ENCODE data around the gene SNN. TPM values are rescaled to one million over a fixed set of nuclear protein-coding genes. Genes with fewer than 3 reads are reported as not detected.

Gene SNN
- total RNA-seq, 1 experiment from 2014 or later: 27.4 TPM

- peaks cover 63% of the 10 kb centered on the region for H3K4me1 ChIP-seq (ENCODE audit: low read length)
- H3K27me3 ChIP-seq (ENCODE audit: low read length): no peaks in the 10 kb centered on the region
- H3K4me3 ChIP-seq (ENCODE audit: low read length): peak overlapping the region; percentile 79
- no peaks in the 10 kb centered on the region for H3K9me2 ChIP-seq (replicated peaks; ENCODE audit: insufficient read depth, low read length)
- DNase-seq: no peak
- no peak overlapping the region for H3K27ac ChIP-seq (ENCODE audit: low read length)
- no peaks in the 10 kb centered on the region for H3K36me3 ChIP-seq (ENCODE audit: insufficient read depth, low read length)
- peak overlapping the region; percentile 65 for H3K9ac ChIP-seq (ENCODE audit: low read length)
- no peaks in the 10 kb centered on the region for H3K79me2 ChIP-seq (ENCODE audit: low read length)
- H3K9me3 ChIP-seq (ENCODE audit: low read length): no peaks in the 10 kb centered on the region
- H2AFZ ChIP-seq (ENCODE audit: low read length): no peak overlapping the region
- H3K4me2 ChIP-seq (ENCODE audit: low read depth, low read length, poor library complexity, severe bottlenecking): peak overlapping the region; percentile 71
- H4K20me1 ChIP-seq (ENCODE audit: insufficient read depth, low read depth, low read length): peaks cover 6% of the 10 kb centered on the region; the same call in 1 of the 2 replicates
These were observed 546 bp downstream of the SNN start for GRCh38 chr16:11668623-11669379.

GRCh38 chr16:11669380-11670146 lies 1.3 kb downstream of the SNN start:
- Histone ChIP-seq H3K9ac (ENCODE audit: low read length) (peak overlapping the region; percentile 65), H4K20me1 (ENCODE audit: insufficient read depth, low read depth, low read length) (peaks cover 6% of the 10 kb centered on the region; the same call in 1 of the 2 replicates), H3K9me3 (ENCODE audit: low read length) (no peaks in the 10 kb centered on the region), H3K4me3 (ENCODE audit: low read length) (peak overlapping the region; percentile 79), H3K27ac (ENCODE audit: low read length) (no peak overlapping the region), H3K27me3 (ENCODE audit: low read length) (no peaks in the 10 kb centered on the region), H3K4me2 (ENCODE audit: low read depth, low read length, poor library complexity, severe bottlenecking) (peak overlapping the region; percentile 71), H2AFZ (ENCODE audit: low read length) (no peak overlapping the region), H3K4me1 (ENCODE audit: low read length) (peaks cover 59% of the 10 kb centered on the region), H3K79me2 (ENCODE audit: low read length) (no peaks in the 10 kb centered on the region), H3K9me2 (replicated peaks; ENCODE audit: insufficient read depth, low read length) (no peaks in the 10 kb centered on the region), H3K36me3 (ENCODE audit: insufficient read depth, low read length) (no peaks in the 10 kb centered on the region)
- peak; percentile 67 for DNase-seq

- DNase-seq: no peak
- Histone ChIP-seq H3K27me3 (ENCODE audit: low read length) (no peaks in the 10 kb centered on the region), H3K9me2 (replicated peaks; ENCODE audit: insufficient read depth, low read length) (no peaks in the 10 kb centered on the region), H4K20me1 (ENCODE audit: insufficient read depth, low read depth, low read length) (peaks cover 6% of the 10 kb centered on the region; the same call in 1 of the 2 replicates), H3K9ac (ENCODE audit: low read length) (peak overlapping the region; percentile 65), H3K27ac (ENCODE audit: low read length) (no peak overlapping the region), H3K4me2 (ENCODE audit: low read depth, low read length, poor library complexity, severe bottlenecking) (peak overlapping the region; percentile 71), H3K36me3 (ENCODE audit: insufficient read depth, low read length) (no peaks in the 10 kb centered on the region), H3K4me3 (ENCODE audit: low read length) (peak overlapping the region; percentile 79; the same call in 1 of the 2 replicates), H3K4me1 (ENCODE audit: low read length) (peaks cover 50% of the 10 kb centered on the region), H3K9me3 (ENCODE audit: low read length) (no peaks in the 10 kb centered on the region), H3K79me2 (ENCODE audit: low read length) (no peaks in the 10 kb centered on the region), H2AFZ (ENCODE audit: low read length) (no peak overlapping the region)
These were observed 2.2 kb downstream of the SNN start for GRCh38 chr16:11670171-11671131.

- Histone ChIP-seq H3K79me2 (ENCODE audit: low read length) (no peaks in the 10 kb centered on the region), H3K9ac (ENCODE audit: low read length) (peak overlapping the region; percentile 65), H3K36me3 (ENCODE audit: insufficient read depth, low read length) (no peaks in the 10 kb centered on the region), H2AFZ (ENCODE audit: low read length) (no peak overlapping the region), H3K4me1 (ENCODE audit: low read length) (peaks cover 49% of the 10 kb centered on the region), H4K20me1 (ENCODE audit: insufficient read depth, low read depth, low read length) (peaks cover 6% of the 10 kb centered on the region; the same call in 1 of the 2 replicates), H3K27me3 (ENCODE audit: low read length) (no peaks in the 10 kb centered on the region), H3K4me3 (ENCODE audit: low read length) (no peak overlapping the region; the same call in 1 of the 2 replicates), H3K27ac (ENCODE audit: low read length) (no peak overlapping the region), H3K9me3 (ENCODE audit: low read length) (no peaks in the 10 kb centered on the region), H3K4me2 (ENCODE audit: low read depth, low read length, poor library complexity, severe bottlenecking) (no peak overlapping the region), H3K9me2 (replicated peaks; ENCODE audit: insufficient read depth, low read length) (no peaks in the 10 kb centered on the region)
- no peak for DNase-seq
These were observed 3.0 kb downstream of the SNN start for GRCh38 chr16:11671271-11671670.

GRCh38 chr16:11671676-11672075 lies 3.4 kb downstream of the SNN start:
- Histone ChIP-seq H3K27me3 (ENCODE audit: low read length) (no peaks in the 10 kb centered on the region), H3K36me3 (ENCODE audit: insufficient read depth, low read length) (no peaks in the 10 kb centered on the region), H4K20me1 (ENCODE audit: insufficient read depth, low read depth, low read length) (peaks cover 6% of the 10 kb centered on the region; the same call in 1 of the 2 replicates), H3K27ac (ENCODE audit: low read length) (no peak overlapping the region), H3K9ac (ENCODE audit: low read length) (no peak overlapping the region), H3K4me3 (ENCODE audit: low read length) (no peak overlapping the region), H2AFZ (ENCODE audit: low read length) (no peak overlapping the region), H3K79me2 (ENCODE audit: low read length) (no peaks in the 10 kb centered on the region), H3K4me2 (ENCODE audit: low read depth, low read length, poor library complexity, severe bottlenecking) (no peak overlapping the region), H3K4me1 (ENCODE audit: low read length) (peaks cover 53% of the 10 kb centered on the region), H3K9me2 (replicated peaks; ENCODE audit: insufficient read depth, low read length) (no peaks in the 10 kb centered on the region), H3K9me3 (ENCODE audit: low read length) (no peaks in the 10 kb centered on the region)
- no peak for DNase-seq

- Histone ChIP-seq H2AFZ (ENCODE audit: low read length) (peak overlapping the region; percentile 79; the same call in 1 of the 2 replicates), H3K4me1 (ENCODE audit: low read length) (peaks cover 61% of the 10 kb centered on the region), H3K36me3 (ENCODE audit: insufficient read depth, low read length) (no peaks in the 10 kb centered on the region), H3K9ac (ENCODE audit: low read length) (peak overlapping the region; percentile 59), H3K27me3 (ENCODE audit: low read length) (no peaks in the 10 kb centered on the region), H3K9me2 (replicated peaks; ENCODE audit: insufficient read depth, low read length) (no peaks in the 10 kb centered on the region), H3K4me3 (ENCODE audit: low read length) (peak overlapping the region; percentile 19; the same call in 1 of the 2 replicates), H3K4me2 (ENCODE audit: low read depth, low read length, poor library complexity, severe bottlenecking) (peak overlapping the region; percentile 58), H3K9me3 (ENCODE audit: low read length) (no peaks in the 10 kb centered on the region), H3K79me2 (ENCODE audit: low read length) (no peaks in the 10 kb centered on the region), H3K27ac (ENCODE audit: low read length) (peak overlapping the region; percentile 55), H4K20me1 (ENCODE audit: insufficient read depth, low read depth, low read length) (peaks cover 6% of the 10 kb centered on the region; the same call in 1 of the 2 replicates)
- peak; percentile 86 for DNase-seq
These were observed 4.2 kb downstream of the SNN start for GRCh38 chr16:11672206-11673090.
